BLaER1 (cell line): ENCODE measurements around the gene LRRC27.
A peak's percentile ranks its signal among the peaks of the same experiment; 100 is the strongest.
"Not testable (repeated sequence)": the region's sequence is repeated elsewhere in the genome, so short reads cannot be mapped to it uniquely, and the experiment has no call there.

ENCODE experiments used
- H3K27ac ChIP-seq: shearing (Covaris generic); formaldehyde crosslinking; 2 replicates; pipeline ENCODE4 v1.8.1; 2022
- H3K27me3 ChIP-seq: shearing (Covaris generic); formaldehyde crosslinking; 2 replicates; pipeline ENCODE4 v1.8.1; 2022
- H3K36me3 ChIP-seq: shearing (Covaris generic); formaldehyde crosslinking; 2 replicates; pipeline ENCODE4 v1.8.1; 2022
- H3K4me1 ChIP-seq: shearing (Covaris generic); formaldehyde crosslinking; 2 replicates; pipeline ENCODE4 v1.8.1; 2022
- H3K4me2 ChIP-seq: shearing (Covaris generic); formaldehyde crosslinking; 2 replicates; pipeline ENCODE4 v1.8.1; 2022
- H3K4me3 ChIP-seq: shearing (Covaris generic); formaldehyde crosslinking; 2 replicates; pipeline ENCODE4 v1.8.1; 2022
- H3K9ac ChIP-seq: shearing (Covaris generic); formaldehyde crosslinking; 2 replicates; pipeline ENCODE4 v1.8.1; 2022
- H3K9me3 ChIP-seq: shearing (Covaris generic); formaldehyde crosslinking; 2 replicates; pipeline ENCODE4 v1.8.1; 2022
- H4K20me1 ChIP-seq: shearing (Covaris generic); formaldehyde crosslinking; 2 replicates; pipeline ENCODE4 v1.8.1; 2022
- Cebpa-rat ChIP-seq: shearing (Covaris generic); IDR thresholded peaks from 2 replicates; pipeline ENCODE4 v1.8.1; 2022

The LRRC27 gene

DNA sequence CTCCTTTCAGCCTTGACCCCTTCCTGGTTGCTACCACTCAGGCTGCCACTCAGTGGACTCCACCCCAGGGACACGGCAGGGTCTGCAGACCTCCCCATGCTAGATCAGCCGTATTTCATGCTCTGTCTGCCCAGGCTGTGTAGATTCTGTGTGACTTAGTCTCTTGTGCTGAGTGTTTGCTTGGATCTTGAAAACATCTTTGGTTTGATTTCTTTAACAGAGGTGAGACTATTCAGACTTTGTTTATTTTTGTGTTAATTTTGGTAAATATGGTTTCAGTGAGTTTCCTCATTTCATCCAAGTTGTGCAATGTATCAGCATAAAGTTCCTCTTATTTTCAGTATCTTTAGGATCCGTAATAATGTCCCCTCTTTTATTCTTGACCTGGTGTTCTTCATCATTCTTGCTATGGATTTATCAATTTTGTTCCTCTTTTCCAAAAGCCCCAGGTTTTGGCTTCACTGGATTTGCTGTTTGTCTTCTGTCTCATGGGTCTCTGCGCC, 43.9 kb downstream of the LRRC27 start:
- H3K27ac ChIP-seq = no peak overlapping the region
- no peak for TF ChIP-seq Cebpa-rat
- peaks cover 4% of the 10 kb centered on the region; the same call in 1 of the 2 replicates for H4K20me1 ChIP-seq
- peaks cover 40% of the 10 kb centered on the region for H3K4me1 ChIP-seq
- no peaks in the 10 kb centered on the region for H3K9me3 ChIP-seq
- H3K9ac ChIP-seq = no peak overlapping the region
- no peaks in the 10 kb centered on the region for H3K36me3 ChIP-seq
- H3K4me3 ChIP-seq = no peak overlapping the region
- H3K27me3 ChIP-seq = peaks cover 19% of the 10 kb centered on the region
- no peak overlapping the region for H3K4me2 ChIP-seq

DNA sequence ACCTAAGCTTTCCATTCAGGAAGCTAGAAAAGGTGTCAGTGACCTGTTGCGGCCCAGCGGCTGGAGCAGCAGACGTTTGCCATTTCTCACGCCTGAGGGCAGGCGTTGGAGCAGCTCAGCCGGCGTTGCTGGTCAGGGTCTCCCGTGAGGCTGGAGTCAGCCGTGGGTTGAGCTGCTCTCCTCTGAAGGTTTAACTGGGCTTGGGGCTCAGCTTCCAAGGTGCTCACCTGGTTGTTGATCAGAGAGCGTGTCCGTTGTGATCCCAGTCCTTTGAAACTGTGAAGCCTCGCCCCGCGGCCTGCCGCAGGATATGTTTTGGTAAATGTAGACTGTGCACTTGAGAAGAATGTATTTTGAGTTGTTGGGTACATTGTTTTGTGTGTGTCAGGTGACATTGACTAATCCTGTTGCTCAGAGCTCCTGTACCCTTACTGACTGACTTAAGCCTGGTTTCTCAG, 44.4 kb downstream of the LRRC27 start:
- no peak overlapping the region for H3K27ac ChIP-seq
- H3K4me2 ChIP-seq = no peak overlapping the region
- no peaks in the 10 kb centered on the region for H3K36me3 ChIP-seq
- H3K27me3 ChIP-seq = peaks cover 25% of the 10 kb centered on the region
- peaks cover 4% of the 10 kb centered on the region; the same call in 1 of the 2 replicates for H4K20me1 ChIP-seq
- no peak overlapping the region for H3K4me3 ChIP-seq
- TF ChIP-seq Cebpa-rat = no peak
- H3K4me1 ChIP-seq = peaks cover 35% of the 10 kb centered on the region
- no peaks in the 10 kb centered on the region for H3K9me3 ChIP-seq
- no peak overlapping the region for H3K9ac ChIP-seq

- no peak for TF ChIP-seq Cebpa-rat
- H4K20me1 ChIP-seq = peaks cover 4% of the 10 kb centered on the region; the same call in 1 of the 2 replicates
Observed at GRCh38 chr10:132377326-132377725, 45.3 kb downstream of the LRRC27 start.

GRCh38 chr10:132379026-132379425, 47.0 kb downstream of the LRRC27 start:
- H3K4me2 ChIP-seq, H4K20me1 ChIP-seq, H3K27ac ChIP-seq, H3K4me3 ChIP-seq, H3K36me3 ChIP-seq, H3K9ac ChIP-seq, H3K9me3 ChIP-seq: not testable (repeated sequence)
- H3K4me1 ChIP-seq = peaks cover 37% of the 10 kb centered on the region
- peaks cover 42% of the 10 kb centered on the region for H3K27me3 ChIP-seq

More at GRCh38 chr10:132377326-132377725, 45.3 kb downstream of the LRRC27 start:
- H3K36me3 ChIP-seq = no peaks in the 10 kb centered on the region
- no peak overlapping the region for H3K4me2 ChIP-seq
- H3K4me3 ChIP-seq = no peak overlapping the region
- peaks cover 34% of the 10 kb centered on the region for H3K27me3 ChIP-seq
- no peak overlapping the region for H3K9ac ChIP-seq
- no peaks in the 10 kb centered on the region for H3K9me3 ChIP-seq
- H3K27ac ChIP-seq = no peak overlapping the region
- H3K4me1 ChIP-seq = peaks cover 35% of the 10 kb centered on the region

GRCh38 chr10:132380986-132381385, 49.0 kb downstream of the LRRC27 start:
- not testable (repeated sequence) for H3K9me3 ChIP-seq, H3K4me3 ChIP-seq, H3K9ac ChIP-seq, H3K36me3 ChIP-seq, H3K4me2 ChIP-seq, H3K27ac ChIP-seq
- Histone ChIP-seq H3K4me1 (peaks cover 47% of the 10 kb centered on the region), H3K27me3 (peaks cover 58% of the 10 kb centered on the region), H4K20me1 (peaks cover 17% of the 10 kb centered on the region)

- H3K4me3 ChIP-seq = no peak overlapping the region
- peaks cover 60% of the 10 kb centered on the region for H3K27me3 ChIP-seq
- no peaks in the 10 kb centered on the region for H3K9me3 ChIP-seq
- H3K36me3 ChIP-seq = no peaks in the 10 kb centered on the region
- H3K4me2 ChIP-seq = peak overlapping the region; percentile 55
- H3K9ac ChIP-seq = no peak overlapping the region
- H4K20me1 ChIP-seq = peaks cover 25% of the 10 kb centered on the region
- H3K4me1 ChIP-seq = peaks cover 54% of the 10 kb centered on the region
- H3K27ac ChIP-seq = no peak overlapping the region
- TF ChIP-seq Cebpa-rat = no peak
Observed at GRCh38 chr10:132381741-132382140, 49.7 kb downstream of the LRRC27 start.

GRCh38 chr10:132382231-132382922, 50.4 kb downstream of the LRRC27 start:
- H4K20me1 ChIP-seq = peaks cover 31% of the 10 kb centered on the region
- H3K9ac ChIP-seq = no peak overlapping the region
- H3K4me1 ChIP-seq = peaks cover 61% of the 10 kb centered on the region
- no peak overlapping the region for H3K27ac ChIP-seq
- H3K4me3 ChIP-seq = no peak overlapping the region
- H3K27me3 ChIP-seq = peaks cover 60% of the 10 kb centered on the region
- no peak for TF ChIP-seq Cebpa-rat
- H3K4me2 ChIP-seq = peak overlapping the region; percentile 55
- no peaks in the 10 kb centered on the region for H3K36me3 ChIP-seq
- H3K9me3 ChIP-seq = no peaks in the 10 kb centered on the region

DNA sequence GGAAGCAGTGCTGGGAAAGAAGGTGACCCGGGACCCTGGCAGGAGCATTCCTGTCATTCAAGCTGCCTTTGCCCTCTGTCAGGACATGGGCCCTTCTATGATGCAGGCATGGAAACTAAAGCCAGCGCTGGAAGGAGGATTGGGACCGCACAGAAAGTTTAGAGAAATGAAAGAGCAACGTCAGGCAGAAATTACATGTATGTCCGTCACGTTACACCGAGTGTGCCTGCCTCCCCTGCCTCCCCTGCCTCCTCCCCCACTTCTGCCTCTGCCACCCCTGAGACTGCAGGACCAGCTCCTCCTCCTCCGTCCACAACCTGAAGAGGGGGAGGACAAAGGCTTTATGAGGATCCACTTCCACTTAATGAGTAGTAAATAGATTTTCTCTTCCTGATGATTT, 51.1 kb downstream of the LRRC27 start:
- H3K4me2 ChIP-seq = 0 out of 2 replicates have a peak overlapping the region, but pooled peaks have one; percentile 3
- H3K27ac ChIP-seq = no peak overlapping the region
- no peaks in the 10 kb centered on the region for H3K9me3 ChIP-seq
- H3K4me1 ChIP-seq = peaks cover 66% of the 10 kb centered on the region
- no peaks in the 10 kb centered on the region for H3K36me3 ChIP-seq
- H3K9ac ChIP-seq = no peak overlapping the region
- no peak for TF ChIP-seq Cebpa-rat
- peaks cover 35% of the 10 kb centered on the region for H4K20me1 ChIP-seq
- peaks cover 60% of the 10 kb centered on the region for H3K27me3 ChIP-seq
- H3K4me3 ChIP-seq = no peak overlapping the region

- no peak overlapping the region for H3K9ac ChIP-seq
- H3K4me3 ChIP-seq = no peak overlapping the region
- no peak overlapping the region for H3K27ac ChIP-seq
- no peak overlapping the region; the same call in 1 of the 2 replicates for H3K4me2 ChIP-seq
- no peaks in the 10 kb centered on the region for H3K9me3 ChIP-seq
- peaks cover 58% of the 10 kb centered on the region for H3K27me3 ChIP-seq
- no peaks in the 10 kb centered on the region for H3K36me3 ChIP-seq
- H4K20me1 ChIP-seq = peaks cover 35% of the 10 kb centered on the region
- no peak for TF ChIP-seq Cebpa-rat
- H3K4me1 ChIP-seq = peaks cover 66% of the 10 kb centered on the region
Observed at GRCh38 chr10:132383751-132384196, 51.8 kb downstream of the LRRC27 start.

- Histone ChIP-seq H3K9ac (no peak overlapping the region), H3K9me3 (no peaks in the 10 kb centered on the region), H3K4me2 (peak overlapping the region; percentile 93), H3K27ac (no peak overlapping the region), H3K27me3 (peaks cover 56% of the 10 kb centered on the region), H3K4me3 (no peak overlapping the region), H4K20me1 (peaks cover 35% of the 10 kb centered on the region), H3K36me3 (no peaks in the 10 kb centered on the region), H3K4me1 (peaks cover 77% of the 10 kb centered on the region)
- TF ChIP-seq Cebpa-rat = no peak
Observed at GRCh38 chr10:132384618-132385388, 52.8 kb downstream of the LRRC27 start.
